GM06990 (cell line): ENCODE data around the gene VAV1.

Experiments used
- DNase-seq: peaks from one replicate; pipeline ENCODE4 v3.0.0-alpha.2; 2011; ENCODE audit not compliant: insufficient read length; ENCODE audit errors: extremely low read depth
- H3K27me3 ChIP-seq: replicated peaks from 2 replicates; pipeline ENCODE4 v1.6.0; 2011; ENCODE audit warnings: low read length; ENCODE audit not compliant: control insufficient read depth, insufficient read depth
- H3K36me3 ChIP-seq: 2 replicates; pipeline ENCODE4 v1.5.1; 2011; ENCODE audit warnings: low read length; ENCODE audit not compliant: control insufficient read depth, insufficient read depth
- H3K4me3 ChIP-seq: replicated peaks from 2 replicates; pipeline ENCODE4 v1.5.1; 2011; ENCODE audit warnings: low read depth, mild to moderate bottlenecking, control low read depth, low read length
- TF ChIP-seq, protein P1 (sequence below): IDR thresholded peaks from 2 replicates; pipeline ENCODE4 v1.5.1; 2011; ENCODE audit warnings: low read length, control low read depth, mild to moderate bottlenecking, inconsistent platforms; ENCODE audit not compliant: insufficient read depth, poor library complexity, severe bottlenecking

Gene VAV1

DNA sequence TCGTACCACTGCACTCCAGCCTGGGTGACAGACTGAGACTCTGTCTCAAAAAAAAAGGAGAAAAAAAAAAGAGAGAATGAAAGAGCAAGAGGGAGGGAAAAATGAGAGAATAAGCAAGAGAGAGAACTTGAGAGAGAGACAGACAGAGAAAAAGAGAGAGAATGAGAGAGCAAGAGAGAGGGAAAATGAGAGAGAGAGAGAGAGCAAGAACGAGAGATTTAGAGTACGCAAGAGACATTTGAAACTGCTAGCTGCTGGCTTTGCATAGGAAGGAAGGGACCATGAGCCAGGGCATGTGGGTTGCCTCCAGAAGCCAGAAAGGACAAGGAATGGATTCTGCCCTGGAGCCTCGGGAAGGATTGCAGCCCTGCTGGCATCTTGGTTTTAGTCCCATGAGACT lies 105.3 kb downstream of the VAV1 start:
- H3K36me3 ChIP-seq, result no peaks in the 10 kb centered on the region
- no peak for DNase-seq
- no peaks in the 10 kb centered on the region for H3K27me3 ChIP-seq
- TF ChIP-seq, protein P1, sequence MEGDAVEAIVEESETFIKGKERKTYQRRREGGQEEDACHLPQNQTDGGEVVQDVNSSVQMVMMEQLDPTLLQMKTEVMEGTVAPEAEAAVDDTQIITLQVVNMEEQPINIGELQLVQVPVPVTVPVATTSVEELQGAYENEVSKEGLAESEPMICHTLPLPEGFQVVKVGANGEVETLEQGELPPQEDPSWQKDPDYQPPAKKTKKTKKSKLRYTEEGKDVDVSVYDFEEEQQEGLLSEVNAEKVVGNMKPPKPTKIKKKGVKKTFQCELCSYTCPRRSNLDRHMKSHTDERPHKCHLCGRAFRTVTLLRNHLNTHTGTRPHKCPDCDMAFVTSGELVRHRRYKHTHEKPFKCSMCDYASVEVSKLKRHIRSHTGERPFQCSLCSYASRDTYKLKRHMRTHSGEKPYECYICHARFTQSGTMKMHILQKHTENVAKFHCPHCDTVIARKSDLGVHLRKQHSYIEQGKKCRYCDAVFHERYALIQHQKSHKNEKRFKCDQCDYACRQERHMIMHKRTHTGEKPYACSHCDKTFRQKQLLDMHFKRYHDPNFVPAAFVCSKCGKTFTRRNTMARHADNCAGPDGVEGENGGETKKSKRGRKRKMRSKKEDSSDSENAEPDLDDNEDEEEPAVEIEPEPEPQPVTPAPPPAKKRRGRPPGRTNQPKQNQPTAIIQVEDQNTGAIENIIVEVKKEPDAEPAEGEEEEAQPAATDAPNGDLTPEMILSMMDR, result no peak
- no peak overlapping the region for H3K4me3 ChIP-seq

DNA sequence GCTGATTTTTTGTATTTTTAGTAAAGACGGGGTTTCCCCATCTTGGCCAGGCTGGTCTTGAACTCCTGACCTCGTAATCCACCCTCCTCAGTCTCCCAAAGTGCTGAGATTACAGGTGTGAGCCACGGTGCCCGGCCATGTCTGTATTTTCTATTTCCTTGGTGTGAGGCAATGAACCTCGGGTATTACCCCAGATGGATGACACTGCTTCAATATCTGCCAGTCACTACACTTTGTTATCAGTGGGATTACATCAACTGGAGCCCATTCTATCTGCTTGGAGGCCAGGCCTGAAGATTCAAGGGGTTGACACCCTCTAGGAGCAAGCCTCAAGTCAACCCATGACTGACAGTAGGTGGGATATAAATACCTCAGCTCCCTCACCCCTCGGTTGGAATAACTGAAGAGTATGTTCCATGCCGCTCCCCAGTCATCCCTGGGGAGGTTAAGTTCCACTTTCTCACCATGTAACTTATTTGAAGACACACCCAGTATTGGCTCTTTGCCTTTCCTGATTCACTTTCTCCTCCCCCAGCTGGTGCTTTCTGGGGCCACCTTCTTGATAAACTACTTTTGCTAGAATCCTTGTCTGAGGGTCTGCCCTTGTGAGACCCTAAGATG lies 113.9 kb downstream of the VAV1 start:
- TF ChIP-seq, protein P1, result no peak
- Histone ChIP-seq H3K27me3 (no peaks in the 10 kb centered on the region), H3K36me3 (no peaks in the 10 kb centered on the region), H3K4me3 (no peak overlapping the region)
- DNase-seq, result no peak

DNA sequence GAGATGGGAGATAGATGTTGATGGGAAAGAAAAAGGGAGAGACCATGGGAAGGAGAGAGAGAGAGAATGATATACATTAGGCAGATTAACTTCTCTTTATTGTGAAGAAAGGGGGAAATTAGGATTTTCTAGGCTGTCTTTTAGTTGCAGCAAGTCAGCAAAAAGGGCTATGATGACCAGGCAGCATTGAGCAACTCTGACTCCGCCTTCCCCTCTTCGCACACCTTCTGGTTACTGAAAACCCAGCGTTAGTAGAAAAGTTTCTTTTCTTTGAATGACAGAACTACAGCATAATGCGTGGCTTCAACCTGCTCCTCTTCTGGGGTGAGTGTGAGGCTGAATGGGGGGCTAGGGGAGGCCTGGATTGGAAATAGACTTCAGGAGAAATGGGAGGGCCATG lies 114.8 kb downstream of the VAV1 start, which contains the start of gene ADGRE1:
TSS of gene ADGRE1 (plus strand) at position 264 of the 400 bp plus-strand sequence. CDS start at position 294, 30 bp downstream.
- Histone ChIP-seq H3K36me3 (no peaks in the 10 kb centered on the region), H3K27me3 (no peaks in the 10 kb centered on the region), H3K4me3 (no peak within 1 kb of the TSS)
- TF ChIP-seq, protein P1, result no peak
- no peak for DNase-seq

DNA sequence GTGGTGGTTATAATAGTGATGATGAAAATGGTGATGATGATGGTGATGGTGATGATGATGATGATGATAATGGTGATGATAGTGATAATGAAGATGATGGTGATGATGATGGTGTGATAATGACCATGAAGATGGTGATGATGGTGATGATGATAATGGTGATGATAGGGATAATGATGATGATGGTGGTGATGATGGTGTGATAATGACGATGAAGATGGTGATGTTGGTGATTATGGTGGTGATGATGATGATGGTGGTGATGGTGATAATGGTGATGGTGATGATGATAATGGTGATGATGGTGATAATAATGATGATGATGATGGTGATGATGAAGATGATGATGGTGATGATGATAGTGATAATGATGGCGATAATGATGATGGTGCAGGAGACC lies 116.5 kb downstream of the VAV1 start:
- no peak for DNase-seq
- TF ChIP-seq, protein P1, result no peak
- Histone ChIP-seq H3K36me3 (no peaks in the 10 kb centered on the region), H3K27me3 (no peaks in the 10 kb centered on the region), H3K4me3 (no peak overlapping the region)

DNA sequence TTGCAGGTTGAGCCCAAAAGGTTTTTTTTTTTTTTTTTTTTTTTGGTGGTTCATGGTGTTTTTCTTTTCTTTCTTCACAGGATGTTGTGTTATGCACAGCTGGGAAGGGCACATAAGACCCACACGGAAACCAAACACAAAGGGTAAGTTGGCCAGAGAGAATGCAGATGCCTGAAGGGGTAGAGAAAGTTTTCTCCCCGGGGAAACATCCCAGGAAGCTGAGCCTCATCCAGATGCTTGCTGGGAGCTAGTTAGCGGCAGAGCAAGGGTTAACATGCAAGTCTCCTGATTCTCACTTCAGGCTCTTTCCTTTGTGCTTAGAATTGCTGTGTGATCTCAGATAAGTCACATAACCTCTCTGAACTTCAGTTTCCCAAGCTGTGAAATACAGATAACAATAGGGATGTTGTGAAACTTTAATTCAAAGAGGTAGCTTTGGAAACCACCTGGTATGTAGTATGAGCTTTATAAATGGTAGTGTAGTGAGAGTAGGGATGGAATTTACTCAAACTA lies 117.9 kb downstream of the VAV1 start:
- Histone ChIP-seq H3K4me3 (no peak overlapping the region), H3K36me3 (no peaks in the 10 kb centered on the region), H3K27me3 (no peaks in the 10 kb centered on the region)
- TF ChIP-seq, protein P1, result no peak
- DNase-seq, result no peak
